ENCODE measurements around the gene ITIH1.
"Not testable (repeated sequence)": the region's sequence is repeated elsewhere in the genome, so short reads cannot be mapped to it uniquely, and the experiment has no call there.

ITIH1 gene, protein sequence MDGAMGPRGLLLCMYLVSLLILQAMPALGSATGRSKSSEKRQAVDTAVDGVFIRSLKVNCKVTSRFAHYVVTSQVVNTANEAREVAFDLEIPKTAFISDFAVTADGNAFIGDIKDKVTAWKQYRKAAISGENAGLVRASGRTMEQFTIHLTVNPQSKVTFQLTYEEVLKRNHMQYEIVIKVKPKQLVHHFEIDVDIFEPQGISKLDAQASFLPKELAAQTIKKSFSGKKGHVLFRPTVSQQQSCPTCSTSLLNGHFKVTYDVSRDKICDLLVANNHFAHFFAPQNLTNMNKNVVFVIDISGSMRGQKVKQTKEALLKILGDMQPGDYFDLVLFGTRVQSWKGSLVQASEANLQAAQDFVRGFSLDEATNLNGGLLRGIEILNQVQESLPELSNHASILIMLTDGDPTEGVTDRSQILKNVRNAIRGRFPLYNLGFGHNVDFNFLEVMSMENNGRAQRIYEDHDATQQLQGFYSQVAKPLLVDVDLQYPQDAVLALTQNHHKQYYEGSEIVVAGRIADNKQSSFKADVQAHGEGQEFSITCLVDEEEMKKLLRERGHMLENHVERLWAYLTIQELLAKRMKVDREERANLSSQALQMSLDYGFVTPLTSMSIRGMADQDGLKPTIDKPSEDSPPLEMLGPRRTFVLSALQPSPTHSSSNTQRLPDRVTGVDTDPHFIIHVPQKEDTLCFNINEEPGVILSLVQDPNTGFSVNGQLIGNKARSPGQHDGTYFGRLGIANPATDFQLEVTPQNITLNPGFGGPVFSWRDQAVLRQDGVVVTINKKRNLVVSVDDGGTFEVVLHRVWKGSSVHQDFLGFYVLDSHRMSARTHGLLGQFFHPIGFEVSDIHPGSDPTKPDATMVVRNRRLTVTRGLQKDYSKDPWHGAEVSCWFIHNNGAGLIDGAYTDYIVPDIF

DNA sequence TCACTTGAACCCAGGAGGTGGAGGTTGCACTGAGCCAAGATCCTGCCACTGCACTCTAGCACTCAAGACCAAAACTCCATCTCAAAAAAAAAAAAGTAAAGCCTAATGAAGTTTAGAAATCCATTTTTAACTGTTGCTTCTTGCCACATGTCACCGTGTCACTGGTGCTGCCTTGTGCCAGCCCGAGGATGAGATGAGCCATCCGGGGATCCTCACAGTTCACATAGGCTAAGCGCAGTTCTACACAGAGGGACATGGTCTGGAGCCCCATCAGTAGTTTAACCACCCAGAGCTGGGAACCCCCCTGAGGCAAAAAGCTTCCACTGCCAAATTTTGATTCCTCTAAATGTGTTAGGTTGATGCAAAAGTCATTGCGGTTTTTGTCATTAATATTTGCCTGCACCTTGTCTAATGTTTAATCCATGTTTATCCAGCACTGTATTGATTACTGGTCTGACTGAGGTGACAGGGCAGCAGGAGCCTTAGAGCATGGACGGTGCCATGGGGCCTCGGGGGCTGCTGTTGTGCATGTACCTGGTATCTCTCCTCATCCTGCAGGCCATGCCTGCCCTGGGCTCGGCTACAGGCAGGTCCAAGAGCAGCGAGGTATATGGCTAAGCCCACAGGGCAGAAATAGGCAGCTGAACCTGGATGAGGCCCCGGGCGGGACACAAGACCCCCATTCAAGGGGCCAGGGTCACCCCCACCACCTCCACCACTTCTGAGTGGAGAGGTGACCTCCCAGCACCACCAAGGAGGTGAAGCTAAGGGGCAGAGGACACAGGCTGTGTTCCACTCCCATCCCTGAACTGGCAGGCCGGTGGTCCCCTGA is at the start of gene ITIH1:
ITIH1 (plus strand) TSS at position 473 of the 832 bp plus-strand sequence; CDS start at position 490, 17 bp downstream.
- Histone ChIP-seq H4K20me1 (ENCODE audit: insufficient read depth, low read length) (no peaks in the 10 kb centered on the region), H3K9ac (ENCODE audit: low read length) (no peak within 1 kb of the TSS), H3K36me3 (replicated peaks; ENCODE audit: low read depth, low read length) (no peaks in the 10 kb centered on the region), H3K9me3 (ENCODE audit: insufficient read depth, low read length) (no peaks in the 10 kb centered on the region), H3K27ac (ENCODE audit: low read length) (no peak within 1 kb of the TSS), H3K4me2 (ENCODE audit: low read length) (peak within 1 kb of the TSS; percentile 34), H3K4me3 (ENCODE audit: low read length) (no peak within 1 kb of the TSS), H2AFZ (ENCODE audit: low read depth, low read length) (no peak within 1 kb of the TSS; the same call in 1 of the 2 replicates), H3K79me2 (ENCODE audit: low read length) (no peaks in the 10 kb centered on the region), H3K4me1 (ENCODE audit: low read length) (peaks cover 35% of the 10 kb centered on the region), H3K27me3 (ENCODE audit: low read depth, low read length) (no peaks in the 10 kb centered on the region)
- TF ChIP-seq, protein P1, sequence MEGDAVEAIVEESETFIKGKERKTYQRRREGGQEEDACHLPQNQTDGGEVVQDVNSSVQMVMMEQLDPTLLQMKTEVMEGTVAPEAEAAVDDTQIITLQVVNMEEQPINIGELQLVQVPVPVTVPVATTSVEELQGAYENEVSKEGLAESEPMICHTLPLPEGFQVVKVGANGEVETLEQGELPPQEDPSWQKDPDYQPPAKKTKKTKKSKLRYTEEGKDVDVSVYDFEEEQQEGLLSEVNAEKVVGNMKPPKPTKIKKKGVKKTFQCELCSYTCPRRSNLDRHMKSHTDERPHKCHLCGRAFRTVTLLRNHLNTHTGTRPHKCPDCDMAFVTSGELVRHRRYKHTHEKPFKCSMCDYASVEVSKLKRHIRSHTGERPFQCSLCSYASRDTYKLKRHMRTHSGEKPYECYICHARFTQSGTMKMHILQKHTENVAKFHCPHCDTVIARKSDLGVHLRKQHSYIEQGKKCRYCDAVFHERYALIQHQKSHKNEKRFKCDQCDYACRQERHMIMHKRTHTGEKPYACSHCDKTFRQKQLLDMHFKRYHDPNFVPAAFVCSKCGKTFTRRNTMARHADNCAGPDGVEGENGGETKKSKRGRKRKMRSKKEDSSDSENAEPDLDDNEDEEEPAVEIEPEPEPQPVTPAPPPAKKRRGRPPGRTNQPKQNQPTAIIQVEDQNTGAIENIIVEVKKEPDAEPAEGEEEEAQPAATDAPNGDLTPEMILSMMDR (IDR thresholded peaks at IDR 0.05; ENCODE audit: low read depth, low read length): no peak
- TF ChIP-seq EZH2phosphoT487 (IDR thresholded peaks at IDR 0.05; ENCODE audit: low read depth): no peak

DNA sequence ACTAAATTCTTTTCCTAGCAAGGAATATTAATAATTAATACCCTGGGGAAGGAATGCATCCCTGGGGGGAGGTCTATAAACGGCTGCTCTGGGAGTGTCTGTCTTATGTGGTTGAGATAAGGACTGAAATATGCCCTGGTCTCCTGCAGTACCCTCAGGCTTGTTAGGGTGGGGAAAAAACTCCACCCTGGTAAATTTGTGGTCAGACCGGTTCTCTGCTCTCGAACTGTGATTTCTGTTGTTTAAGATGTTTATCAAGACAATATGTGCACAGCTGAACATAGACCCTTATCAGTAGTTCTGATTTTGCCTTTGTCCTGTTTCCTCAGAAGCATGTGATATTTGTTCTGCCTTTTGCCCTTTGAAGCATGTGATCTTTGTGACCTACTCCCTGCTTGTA is 48.6 kb upstream of the ITIH1 start:
- not testable (repeated sequence) for H3K4me1 ChIP-seq (ENCODE audit: low read length); H2AFZ ChIP-seq (ENCODE audit: low read depth, low read length); H3K4me2 ChIP-seq (ENCODE audit: low read length); H3K79me2 ChIP-seq (ENCODE audit: low read length); H4K20me1 ChIP-seq (ENCODE audit: insufficient read depth, low read length); H3K27me3 ChIP-seq (ENCODE audit: low read depth, low read length); H3K27ac ChIP-seq (ENCODE audit: low read length); H3K4me3 ChIP-seq (ENCODE audit: low read length); H3K9ac ChIP-seq (ENCODE audit: low read length)
- peaks cover 34% of the 10 kb centered on the region for H3K36me3 ChIP-seq (replicated peaks; ENCODE audit: low read depth, low read length)
- peaks cover 10% of the 10 kb centered on the region; the same call in 1 of the 2 replicates for H3K9me3 ChIP-seq (ENCODE audit: insufficient read depth, low read length)

DNA sequence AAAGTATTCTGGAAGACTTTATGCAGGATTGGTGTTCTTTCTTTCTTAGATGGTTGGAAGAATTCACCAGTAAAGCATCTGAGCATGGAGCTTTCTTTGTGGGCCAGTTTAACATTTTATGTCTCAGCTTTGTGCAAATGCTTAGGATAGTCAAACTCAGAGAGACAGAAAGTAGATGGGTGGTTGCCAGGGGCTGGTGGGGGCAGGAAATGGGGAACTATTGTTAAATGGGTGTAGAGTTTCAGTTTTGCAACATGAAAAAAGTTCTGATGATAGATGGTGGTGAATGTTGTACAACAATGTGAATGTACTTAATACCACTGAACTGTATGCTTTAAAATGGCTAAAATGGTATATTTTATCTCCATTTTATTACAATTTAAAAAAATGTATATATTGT is 46.7 kb upstream of the ITIH1 start:
- no peaks in the 10 kb centered on the region for H4K20me1 ChIP-seq (ENCODE audit: insufficient read depth, low read length)

DNA sequence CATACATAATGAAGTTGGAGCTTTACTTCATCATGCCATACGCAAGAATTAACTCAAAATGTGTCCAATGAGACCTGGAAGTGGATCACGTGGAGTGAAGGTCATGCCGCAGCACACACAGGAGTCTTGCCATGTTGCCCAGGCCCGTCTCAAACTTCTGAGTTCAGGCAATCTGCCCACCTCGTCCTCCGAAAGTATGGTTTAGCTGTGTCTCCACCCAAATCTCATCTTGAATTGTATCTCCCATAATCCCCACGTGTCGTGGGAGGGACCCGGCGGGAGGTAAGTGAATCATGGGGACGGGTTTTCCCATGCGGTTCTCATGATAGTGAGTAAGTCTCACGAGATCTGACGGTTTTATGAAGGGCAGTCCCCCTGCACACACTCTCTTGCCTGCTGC is 45.8 kb upstream of the ITIH1 start:
- Histone ChIP-seq H3K9ac (ENCODE audit: low read length) (no peak overlapping the region), H3K4me2 (ENCODE audit: low read length) (no peak overlapping the region), H3K36me3 (replicated peaks; ENCODE audit: low read depth, low read length) (peaks cover 51% of the 10 kb centered on the region), H3K4me3 (ENCODE audit: low read length) (no peak overlapping the region), H2AFZ (ENCODE audit: low read depth, low read length) (no peak overlapping the region), H3K9me3 (ENCODE audit: insufficient read depth, low read length) (peaks cover 10% of the 10 kb centered on the region; the same call in 1 of the 2 replicates), H3K79me2 (ENCODE audit: low read length) (no peaks in the 10 kb centered on the region), H3K27me3 (ENCODE audit: low read depth, low read length) (no peaks in the 10 kb centered on the region), H3K4me1 (ENCODE audit: low read length) (peaks cover 5% of the 10 kb centered on the region; the same call in 1 of the 2 replicates), H4K20me1 (ENCODE audit: insufficient read depth, low read length) (no peaks in the 10 kb centered on the region), H3K27ac (ENCODE audit: low read length) (no peak overlapping the region)
- no peak for TF ChIP-seq EZH2phosphoT487 (IDR thresholded peaks at IDR 0.05; ENCODE audit: low read depth)
- TF ChIP-seq, protein P1 (IDR thresholded peaks at IDR 0.05; ENCODE audit: low read depth, low read length): no peak

More for the DNA sequence above, 46.7 kb upstream of the ITIH1 start:
- H2AFZ ChIP-seq (ENCODE audit: low read depth, low read length): no peak overlapping the region
- no peak overlapping the region for H3K27ac ChIP-seq (ENCODE audit: low read length)
- H3K4me1 ChIP-seq (ENCODE audit: low read length): peaks cover 5% of the 10 kb centered on the region; the same call in 1 of the 2 replicates
- H3K9me3 ChIP-seq (ENCODE audit: insufficient read depth, low read length): peaks cover 10% of the 10 kb centered on the region; the same call in 1 of the 2 replicates
- no peaks in the 10 kb centered on the region for H3K27me3 ChIP-seq (ENCODE audit: low read depth, low read length)
- no peaks in the 10 kb centered on the region for H3K79me2 ChIP-seq (ENCODE audit: low read length)
- H3K4me3 ChIP-seq (ENCODE audit: low read length): no peak overlapping the region
- TF ChIP-seq EZH2phosphoT487 (IDR thresholded peaks at IDR 0.05; ENCODE audit: low read depth): no peak
- TF ChIP-seq, protein P1 (IDR thresholded peaks at IDR 0.05; ENCODE audit: low read depth, low read length): no peak
- H3K9ac ChIP-seq (ENCODE audit: low read length): no peak overlapping the region
- H3K4me2 ChIP-seq (ENCODE audit: low read length): no peak overlapping the region
- H3K36me3 ChIP-seq (replicated peaks; ENCODE audit: low read depth, low read length): peaks cover 47% of the 10 kb centered on the region
